ENCODE measurements around the gene IGIP.

The IGIP gene

DNA sequence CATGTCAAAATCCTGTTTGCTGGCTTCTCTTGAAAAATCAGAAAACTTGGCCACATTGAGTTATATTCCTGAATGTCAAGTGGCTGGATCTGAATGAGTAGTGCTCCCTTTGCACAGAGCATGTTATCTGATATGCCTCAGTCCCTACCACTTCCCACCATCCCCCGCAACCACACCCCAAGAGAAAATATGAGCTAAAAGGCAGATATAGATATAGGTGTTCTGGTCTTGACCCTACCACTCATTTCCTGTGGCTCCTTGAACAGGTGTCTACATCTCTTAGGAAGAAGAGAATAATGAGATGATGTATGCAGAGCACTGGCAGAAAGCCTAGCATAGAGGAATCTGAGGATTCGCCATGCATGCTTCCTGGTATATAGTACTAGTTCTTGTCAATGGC lies 42.6 kb downstream of the IGIP start:
- DNase-seq: no peak

DNA sequence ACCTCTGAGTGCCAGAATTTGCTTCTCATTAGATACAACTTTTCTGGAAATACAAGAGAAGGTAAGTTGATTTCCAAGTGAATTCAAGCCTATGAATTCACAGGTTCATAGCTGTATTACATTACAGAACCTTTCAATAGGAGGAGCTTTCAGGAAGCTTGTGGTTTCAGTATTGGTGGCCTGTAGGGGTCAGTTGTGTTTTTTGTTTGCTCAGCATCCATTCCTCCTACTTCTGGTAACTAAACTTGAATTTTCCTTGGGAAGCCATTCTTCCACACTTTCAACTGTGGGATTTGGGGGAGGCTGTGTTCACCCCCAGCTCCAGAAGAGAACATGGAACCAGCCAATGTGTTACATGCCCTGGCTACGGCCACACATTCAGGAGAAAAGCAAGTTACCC lies 43.7 kb downstream of the IGIP start:
- DNase-seq: no peak

DNA sequence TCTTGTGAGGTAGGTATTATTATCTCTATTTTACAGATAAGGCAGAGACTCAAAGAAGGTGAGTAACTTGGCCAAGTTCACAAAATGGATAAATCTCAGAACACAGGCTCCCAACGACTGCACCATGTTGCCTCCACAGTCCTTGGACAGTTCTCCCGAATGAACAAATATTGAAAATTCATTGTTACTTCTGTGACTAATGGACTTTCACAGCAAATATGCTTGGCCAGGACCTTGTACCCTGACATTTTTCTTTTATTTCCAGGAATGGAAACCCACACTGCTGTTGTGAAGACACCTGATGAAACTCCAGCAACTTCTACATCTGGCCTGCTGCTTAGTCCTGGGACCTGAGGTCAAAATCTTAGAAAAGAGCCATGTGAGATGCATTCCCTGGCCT lies 46.7 kb downstream of the IGIP start:
- no peak for DNase-seq

DNA sequence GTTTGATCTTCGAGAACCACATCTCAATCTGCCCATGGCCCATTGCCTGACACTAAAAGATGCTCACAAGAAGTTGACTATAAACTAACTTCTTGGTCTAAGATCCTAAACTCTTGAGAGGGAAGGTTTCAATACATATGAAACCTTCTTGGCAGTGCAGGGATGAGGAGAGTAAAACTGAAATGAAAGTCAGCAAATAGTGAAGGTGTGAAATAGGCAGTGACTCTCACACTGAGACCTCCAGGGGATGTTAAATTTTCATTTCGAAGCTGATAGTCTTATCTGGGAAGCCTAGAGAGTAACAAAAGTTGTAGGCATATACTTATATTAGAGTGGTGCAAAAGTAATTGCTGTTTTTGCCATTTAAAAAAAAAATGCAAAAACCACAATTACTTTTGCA lies 48.3 kb downstream of the IGIP start:
- DNase-seq: no peak

DNA sequence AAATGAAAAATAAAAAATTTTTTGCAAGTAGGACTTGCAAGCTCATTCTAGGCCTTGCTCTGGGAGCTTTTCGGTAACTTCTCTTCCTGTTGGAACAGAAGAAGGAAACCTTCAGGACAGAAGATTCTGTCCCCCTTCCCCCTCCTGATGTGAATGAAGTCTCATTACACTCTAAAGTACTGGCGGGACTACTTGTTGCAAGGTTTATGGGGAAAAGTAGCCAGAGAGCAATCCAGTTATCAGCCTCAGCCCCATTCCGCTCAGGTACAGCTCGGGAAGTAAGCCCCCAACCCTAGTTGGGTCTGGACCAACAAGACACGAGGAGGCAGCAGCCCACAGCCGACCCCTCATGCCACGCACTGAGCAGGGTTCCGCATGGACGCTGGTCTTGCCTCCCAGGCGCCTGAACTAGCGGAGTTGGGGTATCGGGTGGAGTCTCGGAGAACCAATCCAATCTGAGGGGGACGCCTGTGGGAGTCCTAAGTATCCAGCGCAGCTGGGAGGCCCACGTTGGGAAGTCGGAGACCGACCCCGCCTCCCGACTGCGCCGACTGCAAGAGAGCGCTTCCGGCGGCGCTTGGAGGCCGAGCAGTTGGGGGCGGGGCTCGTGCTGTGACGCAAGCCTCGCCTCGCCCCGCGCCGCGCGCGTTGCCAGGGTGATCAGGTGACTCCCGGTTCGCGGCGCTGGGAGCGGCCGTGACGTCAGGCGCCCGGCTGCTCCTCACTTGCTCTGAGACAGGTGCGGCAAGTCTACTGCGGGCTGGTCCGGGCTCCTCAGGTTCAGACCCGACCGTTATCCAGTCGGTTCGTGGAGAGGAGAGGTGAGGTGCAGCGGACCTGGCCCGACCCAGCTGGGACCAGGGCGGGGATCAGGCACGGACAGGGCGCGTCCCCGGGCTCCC lies 49.0 kb downstream of the IGIP start, which contains the start of gene CYSTM1:
CYSTM1 (plus strand) TSS at position 724 of the 902 bp plus-strand sequence. CDS start 19,278 bp downstream, outside the sequence.
- peak; percentile 84 to 87 for DNase-seq

DNA sequence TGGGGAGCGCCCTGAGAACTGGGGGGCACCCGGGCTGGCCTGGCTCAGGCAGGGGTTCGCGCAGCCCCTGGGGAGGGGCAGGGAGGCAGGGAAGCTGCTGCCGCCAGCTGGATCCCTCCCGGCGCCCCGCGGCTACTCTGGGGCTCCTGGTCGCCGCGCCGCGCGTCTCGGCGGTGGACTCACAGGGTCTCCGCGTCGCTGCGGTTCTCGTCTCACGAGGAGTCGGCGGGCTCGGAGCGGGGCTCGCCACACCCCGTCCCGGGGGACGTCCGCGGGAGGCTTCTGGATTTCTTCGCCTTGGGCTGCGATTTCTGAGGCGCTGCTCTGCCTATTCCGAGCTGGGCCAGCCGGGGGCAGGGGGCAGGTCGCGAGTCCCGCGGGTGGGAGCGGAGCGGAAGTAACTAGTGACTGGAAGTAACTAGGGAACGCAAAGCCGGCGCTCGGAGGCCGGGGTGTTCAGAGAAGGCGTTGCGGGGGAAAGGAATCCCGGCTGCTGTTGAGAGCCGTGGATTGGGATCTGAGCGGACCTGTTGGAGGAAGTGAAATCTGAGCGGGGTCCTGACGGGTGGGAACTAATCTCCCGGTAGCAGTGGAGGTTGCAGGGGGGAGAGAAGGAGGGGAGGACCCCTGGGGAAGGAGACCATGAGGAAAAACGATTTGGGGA lies 49.8 kb downstream of the IGIP start:
- peak; percentile 17 to 40 for DNase-seq

DNA sequence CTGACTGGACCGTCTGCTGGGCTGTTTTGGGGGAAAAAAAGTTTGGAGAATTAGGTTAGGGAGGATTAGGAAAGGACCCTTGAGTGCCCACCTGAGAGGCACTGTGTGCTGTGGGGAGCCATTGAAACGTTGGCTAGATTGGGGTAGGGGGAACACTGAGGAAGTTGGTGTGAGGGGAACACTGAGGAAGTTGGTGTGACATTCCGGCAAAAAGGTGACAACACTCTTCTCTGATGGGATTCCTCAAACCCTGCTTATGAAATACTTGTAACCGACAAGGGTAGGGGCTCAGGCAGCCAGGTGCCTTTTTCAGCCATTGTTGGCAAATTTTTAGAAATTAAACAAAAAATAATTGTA lies 50.3 kb downstream of the IGIP start:
- DNase-seq: no peak

DNA sequence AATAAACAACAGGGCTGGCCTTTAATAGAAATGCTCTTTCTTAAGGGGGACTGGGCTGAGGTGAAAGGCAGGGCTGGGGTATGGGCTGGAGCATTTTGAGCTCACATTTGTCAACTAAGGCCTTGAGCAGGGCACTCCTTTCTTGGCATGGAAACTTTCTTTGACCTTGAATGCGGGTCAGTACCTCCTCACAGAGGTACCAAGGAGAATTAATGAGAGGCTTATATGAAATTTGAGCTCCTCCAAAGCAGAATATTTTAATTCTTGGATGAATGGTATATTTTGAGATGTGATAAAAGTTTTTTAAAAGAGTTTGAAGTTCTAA lies 52.3 kb downstream of the IGIP start:
- no peak for DNase-seq

DNA sequence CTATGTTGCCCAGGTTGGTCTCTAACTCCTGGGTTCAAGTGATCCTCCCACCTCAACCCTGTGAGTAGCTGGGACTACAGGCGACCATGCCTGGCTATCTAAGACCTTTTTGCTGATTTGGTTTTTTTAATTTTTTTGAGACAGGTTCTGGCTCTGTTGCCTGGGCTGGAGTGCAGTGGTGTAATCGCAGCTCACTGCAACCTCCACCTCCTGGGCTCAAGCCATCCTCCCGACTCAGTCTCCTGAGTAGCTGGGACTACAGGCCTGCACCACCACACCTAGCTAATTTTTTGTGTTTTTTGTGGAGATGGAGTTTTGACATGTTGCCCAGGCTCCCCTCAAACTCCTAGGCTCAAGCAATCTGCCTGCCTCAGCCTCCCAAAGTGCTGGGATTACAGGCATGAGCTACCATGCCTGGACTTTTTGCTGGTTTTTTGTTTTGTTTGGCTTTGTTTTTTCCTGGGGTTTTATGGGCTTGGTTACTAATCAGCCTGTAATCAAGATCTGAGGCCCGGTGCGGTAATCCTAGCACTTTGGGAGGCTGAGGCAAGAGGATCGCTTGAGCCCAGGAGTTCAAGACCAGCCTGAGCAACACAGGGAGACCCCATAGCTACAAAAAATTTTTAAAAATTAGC lies 52.9 kb downstream of the IGIP start:
- no peak for DNase-seq

Measured in hippocampal formation (tissue), 2 donors.